ENCODE measurements around the gene PRKCA.

GRCh38 chr17:66351033-66351432 lies 48.6 kb downstream of the PRKCA start:
- TF ChIP-seq GATA2 (IDR thresholded peaks at IDR 0.05; ENCODE audit: low read depth, low read length) (no peak), GATA3 (IDR thresholded peaks at IDR 0.05; ENCODE audit: low read depth, low read length) (no peak)

Data from SH-SY5Y (cell line).